HPDE6-E6E7 (cell line): ENCODE results near the gene KANSL1L.

Experiments used
- DNase-seq: peaks from one replicate; pipeline ENCODE4 v3.0.0; 2011; ENCODE audit warnings: missing footprints; ENCODE audit errors: extremely low spot score

The KANSL1L gene

DNA sequence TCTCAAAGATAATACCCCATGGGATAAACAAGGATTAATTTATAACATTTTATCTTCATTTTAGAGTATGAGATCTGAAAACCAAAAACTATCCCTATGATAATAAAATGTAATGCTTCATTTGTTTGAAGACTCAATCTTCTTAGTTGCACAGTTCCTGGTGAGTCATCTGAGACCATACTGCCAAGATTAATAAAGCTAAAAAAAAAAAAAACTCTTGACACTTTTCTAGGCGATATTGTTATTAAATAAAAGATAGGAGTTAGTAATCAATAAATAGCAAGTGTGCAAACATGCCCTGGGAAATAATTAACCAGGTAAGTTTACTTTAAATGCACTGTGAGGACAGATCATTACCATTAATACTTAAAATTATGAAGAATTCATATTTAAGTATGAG, 84.9 kb downstream of the KANSL1L start:
- no peak for DNase-seq

DNA sequence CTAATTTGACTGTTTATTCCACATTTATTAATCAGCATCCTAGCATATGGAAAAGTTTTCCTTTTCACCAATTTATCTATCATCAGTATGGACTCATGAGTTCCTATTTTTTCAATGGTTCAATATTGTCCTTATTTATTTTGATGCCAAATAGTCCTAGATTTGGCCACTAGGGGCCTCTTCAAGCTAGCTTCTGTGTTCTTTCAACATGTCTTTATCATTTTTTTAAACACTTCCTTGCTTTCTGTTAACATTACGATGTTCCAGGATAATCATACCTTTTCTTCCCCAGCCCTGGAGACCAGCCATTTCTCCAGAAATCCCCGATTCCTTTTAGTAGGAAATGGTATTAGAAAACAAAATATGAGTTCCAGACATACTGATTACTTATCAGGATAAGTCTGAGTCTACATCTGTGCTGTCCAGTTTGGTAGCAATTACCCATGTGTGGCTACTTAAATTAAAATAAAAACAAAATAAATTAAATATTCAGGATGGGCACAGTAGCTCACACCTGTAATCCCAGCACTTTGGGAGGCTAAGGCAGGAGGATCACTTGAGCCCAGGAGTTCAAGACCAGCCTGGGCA, 98.2 kb downstream of the KANSL1L start:
- DNase-seq = peak; percentile 2

DNA sequence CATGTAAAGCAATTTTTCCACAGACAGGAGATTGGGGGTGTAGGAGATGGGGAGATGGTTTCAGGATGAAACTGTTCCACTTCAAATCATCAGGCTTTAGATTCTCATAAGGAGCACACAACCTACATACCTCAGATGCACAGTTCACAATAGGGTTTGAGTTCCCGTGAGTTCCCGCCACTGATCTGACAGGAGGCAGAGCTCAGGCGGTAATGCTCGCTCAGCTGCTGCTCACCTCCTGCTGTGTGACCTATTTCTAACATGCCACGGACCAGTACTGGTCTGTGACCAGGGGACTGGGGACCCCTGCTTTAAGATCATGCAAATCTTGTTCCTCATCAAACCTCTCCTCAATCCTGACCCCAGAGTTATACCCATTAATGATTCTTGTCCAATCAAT, 98.7 kb downstream of the KANSL1L start:
- no peak for DNase-seq

DNA sequence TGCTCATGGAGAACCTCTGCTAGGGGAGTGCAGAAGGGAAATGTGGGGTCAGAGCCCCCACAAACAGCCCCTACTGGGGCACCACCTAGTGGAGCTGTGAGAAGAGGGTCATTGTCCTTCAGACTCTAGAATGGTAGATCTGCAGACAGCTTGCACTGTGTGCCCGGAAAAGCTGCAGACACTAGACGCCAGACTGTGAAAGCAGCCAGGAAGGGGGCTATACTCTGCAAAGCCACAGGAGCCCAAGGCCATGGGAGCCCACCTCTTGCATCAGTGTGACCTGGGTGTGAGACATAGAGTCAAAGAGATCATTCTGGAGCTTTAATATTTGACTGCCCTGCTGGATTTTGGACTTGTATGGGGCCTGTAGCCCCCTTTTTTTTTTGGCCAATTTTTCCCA, 107.9 kb downstream of the KANSL1L start:
- no peak for DNase-seq

DNA sequence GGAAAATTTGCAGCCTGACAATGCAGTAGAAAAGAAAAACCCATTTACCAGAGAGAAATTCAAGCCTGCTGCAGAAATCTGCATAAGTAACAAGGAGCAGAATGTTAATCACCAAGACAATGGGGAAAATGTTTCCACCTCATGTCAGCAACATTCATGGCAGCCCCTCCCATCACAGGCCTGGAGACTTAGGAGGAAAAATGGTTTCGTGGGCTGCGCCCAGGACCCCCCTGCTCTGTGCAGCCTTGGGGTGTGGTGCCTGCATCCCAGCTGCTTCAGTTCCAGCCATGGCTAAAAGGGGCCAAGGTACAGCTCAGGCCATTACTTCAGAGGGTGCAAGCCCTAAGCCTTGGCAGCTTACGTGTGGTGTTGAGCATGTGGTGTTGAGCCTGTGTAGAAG, 115.4 kb downstream of the KANSL1L start:
- DNase-seq = no peak

DNA sequence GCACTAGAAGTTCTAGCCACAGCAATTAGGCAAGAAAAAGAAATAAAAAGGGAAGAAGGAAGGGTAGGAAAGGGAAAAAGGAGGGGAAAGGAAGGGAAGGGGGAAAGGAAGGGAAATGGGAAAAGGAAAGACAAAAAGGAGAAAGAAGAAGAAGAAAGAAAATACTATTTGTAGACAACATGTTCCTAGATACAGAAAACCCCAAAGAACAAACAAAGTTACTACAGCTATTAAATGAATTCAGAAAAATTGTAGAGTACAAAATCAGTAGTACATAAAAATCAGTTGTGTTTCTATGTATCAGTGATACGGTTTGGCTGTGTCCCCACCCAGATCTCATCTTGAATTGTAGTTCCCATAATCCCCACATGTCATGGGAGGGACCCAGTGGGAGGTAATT, 116.5 kb downstream of the KANSL1L start:
- no peak for DNase-seq

DNA sequence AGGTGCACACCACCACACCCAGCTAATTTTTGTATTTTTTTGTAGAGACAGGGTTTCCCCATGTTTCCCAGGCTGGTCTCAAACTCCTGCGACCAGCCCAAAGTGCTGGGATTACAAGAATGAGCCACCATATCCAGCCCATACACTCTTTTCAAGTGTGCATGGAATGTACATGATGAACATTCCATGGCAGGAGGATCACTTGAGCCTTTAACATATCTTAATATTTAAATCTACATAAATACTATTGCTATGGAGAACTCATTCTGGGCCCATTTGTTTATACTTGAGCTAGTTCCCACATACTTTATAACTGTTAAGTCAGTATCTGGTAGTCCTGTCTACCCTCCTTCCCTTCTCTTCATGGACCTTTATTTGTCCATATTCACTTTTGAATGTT, 120.3 kb downstream of the KANSL1L start:
- no peak for DNase-seq

DNA sequence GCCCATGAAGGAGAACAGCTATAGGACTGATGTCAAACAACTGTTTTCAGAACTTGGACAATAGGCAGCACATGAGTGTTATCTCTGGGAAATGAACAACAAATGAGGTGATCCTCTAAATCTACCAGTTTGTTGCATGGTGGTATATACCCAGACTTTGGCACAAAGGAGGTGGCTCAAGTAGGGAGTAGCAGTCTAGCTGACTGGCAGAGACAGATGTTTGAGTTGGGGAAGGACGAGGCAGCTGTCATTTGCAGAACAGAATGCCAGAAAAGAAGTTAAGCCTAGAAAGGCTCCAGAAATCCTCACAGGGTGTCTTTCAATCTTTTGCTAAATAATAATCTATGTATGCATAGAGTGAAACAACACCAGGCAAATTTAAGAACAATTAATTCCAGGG, 121.4 kb downstream of the KANSL1L start:
- no peak for DNase-seq

DNA sequence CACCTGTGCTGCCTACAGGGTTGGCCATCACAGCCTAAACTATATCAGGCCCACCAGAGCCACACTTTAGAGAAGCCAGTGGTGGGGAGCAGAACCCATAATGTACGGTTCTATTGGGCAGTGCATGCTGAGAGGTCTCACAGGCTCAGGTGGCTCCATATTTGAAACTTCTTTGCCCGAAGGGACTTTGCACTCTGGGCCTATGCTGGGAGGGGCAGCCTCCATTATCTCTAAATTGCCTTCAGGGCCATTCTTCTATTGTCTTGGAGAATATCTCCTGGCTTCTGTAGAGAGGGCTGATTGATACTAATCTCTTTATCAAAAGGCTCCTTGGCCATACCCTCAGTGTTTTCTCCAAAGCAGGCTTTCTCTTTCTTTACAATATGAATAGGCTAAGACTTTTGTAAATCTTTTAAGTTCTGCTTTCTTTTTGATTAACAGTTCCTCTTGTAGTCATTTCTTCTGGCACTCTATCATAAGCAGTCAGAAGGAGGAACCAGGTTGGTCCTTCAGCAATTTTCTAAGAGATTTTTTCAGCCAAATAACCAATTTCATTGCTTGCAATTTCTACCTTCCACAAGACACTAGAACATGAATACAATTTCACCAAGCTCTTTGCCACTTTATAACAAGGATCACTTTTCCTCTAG, 124.2 kb downstream of the KANSL1L start:
- DNase-seq = no peak

DNA sequence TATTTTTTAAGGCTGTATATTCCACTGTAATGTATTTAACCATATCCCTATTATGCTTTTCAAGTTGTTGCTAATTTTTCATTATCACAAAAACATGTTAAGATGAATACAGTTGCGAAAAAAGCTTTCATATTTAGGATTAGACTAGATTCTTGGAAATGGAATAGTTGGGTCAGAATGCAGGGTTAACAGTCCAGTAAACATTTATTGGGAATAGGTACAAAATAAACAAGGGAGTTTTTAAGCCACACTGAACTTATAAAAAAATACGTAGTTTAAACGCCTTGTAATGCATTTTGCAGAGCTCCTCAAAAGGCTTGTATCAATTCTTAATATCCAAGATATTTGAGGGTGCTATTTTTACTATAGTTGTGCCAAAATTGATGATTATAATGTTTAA, 133.1 kb downstream of the KANSL1L start:
- no peak for DNase-seq

DNA sequence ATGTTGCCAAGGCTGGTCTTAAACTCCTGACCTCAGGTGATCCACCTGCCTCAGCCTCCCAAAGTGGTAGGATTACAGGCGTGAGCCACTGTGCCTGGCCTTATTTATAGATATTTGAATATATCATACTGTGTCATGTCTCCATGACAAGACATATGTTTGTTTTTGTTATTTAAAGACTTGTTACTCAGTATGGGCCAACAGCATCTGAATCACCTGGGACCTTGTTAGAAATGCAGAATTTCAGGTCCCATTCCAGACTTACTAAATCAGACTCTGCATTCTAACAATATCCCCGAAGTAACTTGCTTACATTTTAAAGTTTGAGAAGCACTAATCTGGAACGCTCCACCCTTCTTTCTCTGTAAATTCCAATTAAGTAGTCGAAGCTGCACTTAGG, 135.5 kb downstream of the KANSL1L start:
- DNase-seq = no peak

DNA sequence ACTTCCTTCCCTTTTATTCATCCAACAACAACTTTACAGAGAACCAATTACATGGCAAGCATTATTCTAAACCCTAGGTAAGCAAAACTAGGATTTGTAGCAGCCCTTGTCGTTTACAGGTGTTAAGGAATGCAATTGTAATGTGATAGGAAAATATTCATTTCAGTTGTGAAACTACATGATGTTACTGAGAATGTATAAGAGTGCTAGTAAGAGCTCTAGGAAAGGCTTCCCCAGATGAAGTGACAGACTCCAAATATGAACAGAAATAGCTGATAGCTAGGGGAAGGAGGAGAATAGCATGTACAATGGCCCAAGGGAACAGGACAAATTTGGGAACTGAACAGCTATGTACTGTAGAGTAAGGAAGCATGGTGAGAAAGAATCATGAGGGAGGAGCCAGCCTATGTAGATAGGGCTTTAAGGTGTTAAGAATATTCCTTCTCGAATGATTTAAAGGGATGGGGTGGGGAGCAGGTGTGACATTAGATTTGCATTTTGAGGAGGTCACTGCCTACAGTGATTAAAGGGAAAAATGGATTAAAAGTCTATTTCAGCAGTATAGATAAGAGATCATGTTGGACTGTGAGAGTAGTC, 137.0 kb downstream of the KANSL1L start:
- DNase-seq = no peak

DNA sequence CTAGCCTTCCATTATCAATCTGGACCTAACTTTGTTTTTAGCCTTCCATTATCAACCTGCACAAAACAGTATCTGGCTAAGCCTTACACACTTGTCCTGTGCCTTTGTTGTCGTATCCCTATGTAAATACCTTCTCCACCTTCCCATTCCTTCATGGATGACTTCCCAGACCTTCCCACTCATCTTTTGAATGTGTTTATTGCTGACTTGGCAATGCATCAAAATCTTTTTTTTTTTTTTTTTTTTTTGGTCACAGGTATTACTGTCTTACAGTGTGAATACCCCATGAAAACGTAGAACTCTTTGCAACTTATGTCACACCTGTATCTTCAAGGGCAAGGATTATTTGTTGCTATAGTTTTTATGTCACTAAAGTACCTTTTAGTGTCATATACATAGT, 143.0 kb downstream of the KANSL1L start:
- DNase-seq = no peak

DNA sequence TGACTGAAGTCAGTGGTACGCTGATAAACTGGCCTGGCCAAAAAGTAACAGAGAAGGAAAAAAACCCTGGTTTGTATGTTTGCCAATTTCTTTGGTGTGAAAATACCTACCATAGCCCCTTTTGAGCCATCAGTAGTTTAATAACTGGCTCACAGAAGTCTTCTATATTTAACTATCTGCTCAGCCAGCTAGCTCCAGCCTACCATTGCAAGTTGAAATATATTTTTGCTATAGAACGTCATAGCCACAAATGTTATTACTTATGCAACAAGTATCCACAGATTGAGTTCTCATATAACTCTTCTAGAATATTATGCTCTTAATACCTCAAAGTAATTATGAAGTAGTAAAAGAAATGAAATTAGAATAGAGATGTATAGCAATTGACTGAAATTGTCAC, 143.6 kb downstream of the KANSL1L start:
- DNase-seq = no peak

DNA sequence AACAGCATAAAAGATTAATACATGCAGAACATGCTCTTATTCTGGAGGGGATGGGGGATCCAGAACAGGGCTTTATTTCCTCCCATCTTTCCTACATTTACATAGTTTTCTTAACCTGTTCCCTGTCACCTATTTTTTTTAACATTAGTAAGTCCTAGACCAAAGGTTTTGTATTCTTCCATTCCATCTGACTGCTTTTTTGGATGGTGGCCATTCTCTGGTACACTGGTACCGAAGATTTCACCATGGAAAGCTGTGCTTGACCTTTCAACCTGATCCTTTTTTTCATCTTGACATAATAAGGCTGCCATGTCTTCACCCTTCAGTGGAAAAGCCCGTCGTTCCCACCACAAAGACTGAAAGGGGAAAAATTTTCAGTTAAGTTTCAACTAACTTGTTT, 148.4 kb downstream of the KANSL1L start:
- no peak for DNase-seq

DNA sequence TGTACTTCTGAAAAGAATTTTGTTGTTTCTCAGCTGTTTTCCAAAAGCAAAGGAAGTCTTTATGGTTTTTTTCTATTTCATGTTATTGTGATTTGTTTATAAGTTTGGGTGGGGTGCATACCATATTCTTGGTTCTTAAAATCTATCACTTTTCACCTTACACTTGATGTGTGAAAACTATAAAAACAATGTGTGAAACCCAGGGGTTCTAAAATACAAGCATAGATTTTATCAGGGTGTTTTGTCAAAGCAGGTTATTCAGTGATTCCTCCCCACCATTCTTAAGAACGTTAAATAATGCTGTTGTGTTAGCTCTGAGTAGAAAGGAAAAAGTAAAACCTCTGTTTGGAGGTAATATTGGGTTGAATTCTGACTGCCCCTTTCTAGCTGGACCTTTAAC, 151.1 kb downstream of the KANSL1L start:
- DNase-seq = no peak

DNA sequence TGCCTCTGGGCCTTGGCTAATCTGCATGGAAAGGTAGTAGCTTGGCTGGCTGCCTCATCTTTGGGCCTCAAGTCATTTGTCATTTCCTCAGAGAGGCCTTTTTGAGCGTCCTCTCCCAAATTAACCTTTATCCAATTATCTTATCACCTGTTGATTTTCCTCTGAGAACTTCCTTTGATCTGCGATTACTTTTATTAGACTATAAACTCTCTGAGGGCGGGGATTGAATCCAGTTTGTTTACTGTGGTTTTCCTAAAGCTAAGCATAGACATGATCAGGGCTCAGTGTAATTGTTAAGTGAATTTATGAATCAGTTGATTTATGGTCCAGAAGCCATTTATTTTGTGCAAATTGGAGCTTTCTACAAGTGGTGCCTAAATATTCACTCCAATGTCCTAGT, 161.3 kb downstream of the KANSL1L start:
- DNase-seq = no peak

DNA sequence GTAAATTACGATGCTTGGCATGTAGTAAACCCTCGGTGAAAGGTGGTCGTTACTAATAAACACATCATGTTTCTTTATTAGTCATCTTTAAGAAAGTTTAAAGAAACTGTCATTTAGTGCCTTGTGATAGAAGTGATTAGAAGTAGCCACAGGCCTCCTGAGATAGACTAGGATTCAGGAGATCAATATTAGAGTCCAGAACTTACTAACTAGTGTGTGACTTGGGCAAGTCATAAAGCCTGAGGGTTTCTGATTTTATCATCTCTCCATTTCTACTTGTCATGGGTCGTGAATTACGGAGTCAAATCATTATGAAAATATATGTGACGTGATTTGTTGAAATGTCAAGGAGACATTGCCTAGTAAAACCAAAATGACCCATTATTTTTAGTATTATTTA, 162.1 kb downstream of the KANSL1L start:
- no peak for DNase-seq

DNA sequence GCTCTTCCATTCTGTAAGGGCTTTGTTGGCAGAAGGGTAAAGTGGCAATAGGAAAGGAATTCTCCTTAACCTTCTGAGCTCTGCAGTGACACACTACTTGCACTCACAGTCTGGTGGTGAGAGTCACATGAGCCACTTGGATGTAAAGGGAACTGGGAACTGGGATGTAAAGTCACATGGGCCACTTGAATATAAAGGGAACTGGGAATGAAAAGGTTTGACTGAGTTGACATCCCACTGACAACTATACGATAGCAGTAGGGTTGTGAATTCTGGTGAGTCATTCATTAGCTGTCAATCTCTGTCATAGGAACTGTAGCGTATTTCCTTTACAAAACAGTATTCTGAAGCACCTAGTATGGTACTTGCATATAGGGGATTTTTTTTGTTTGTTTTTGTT, 163.3 kb downstream of the KANSL1L start:
- DNase-seq = no peak

DNA sequence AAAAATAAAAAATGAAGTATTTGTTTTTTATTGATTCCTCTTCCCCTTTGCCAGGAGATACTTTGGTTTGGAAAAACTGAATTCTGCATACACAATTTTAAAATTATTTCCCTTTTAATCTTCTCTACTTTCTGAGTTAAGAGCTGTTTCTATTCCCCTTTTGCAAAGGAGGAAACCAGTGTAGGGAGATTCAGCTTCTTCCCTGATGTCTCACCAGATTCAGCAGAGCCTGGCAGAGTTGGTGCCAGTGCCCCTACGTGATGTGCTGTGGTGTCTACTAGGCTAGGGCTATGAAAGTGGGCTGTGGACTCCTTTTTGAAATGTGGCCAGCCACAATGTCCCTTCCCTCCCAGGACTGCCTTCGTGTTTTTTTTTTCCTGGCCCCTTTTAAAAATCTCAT, 166.3 kb downstream of the KANSL1L start:
- DNase-seq = no peak

DNA sequence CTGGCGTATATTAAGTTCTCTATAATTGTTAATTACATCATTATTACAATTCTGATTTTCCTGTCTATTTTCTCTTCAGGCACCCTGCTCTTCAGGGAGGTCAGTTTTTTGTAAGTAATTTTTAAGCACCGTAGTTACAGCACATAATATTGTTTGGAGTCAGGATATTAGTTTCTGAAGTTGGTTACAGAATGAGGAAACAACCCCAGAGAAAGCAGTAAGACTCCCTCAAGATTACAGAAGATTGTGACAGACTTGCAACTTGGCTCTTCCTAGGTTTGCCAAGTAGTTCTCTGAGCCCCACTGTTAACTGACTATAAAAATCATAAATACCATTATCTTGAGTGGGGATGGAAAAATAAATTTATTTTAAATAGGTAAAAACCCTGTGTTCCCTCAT, 167.8 kb downstream of the KANSL1L start:
- no peak for DNase-seq

DNA sequence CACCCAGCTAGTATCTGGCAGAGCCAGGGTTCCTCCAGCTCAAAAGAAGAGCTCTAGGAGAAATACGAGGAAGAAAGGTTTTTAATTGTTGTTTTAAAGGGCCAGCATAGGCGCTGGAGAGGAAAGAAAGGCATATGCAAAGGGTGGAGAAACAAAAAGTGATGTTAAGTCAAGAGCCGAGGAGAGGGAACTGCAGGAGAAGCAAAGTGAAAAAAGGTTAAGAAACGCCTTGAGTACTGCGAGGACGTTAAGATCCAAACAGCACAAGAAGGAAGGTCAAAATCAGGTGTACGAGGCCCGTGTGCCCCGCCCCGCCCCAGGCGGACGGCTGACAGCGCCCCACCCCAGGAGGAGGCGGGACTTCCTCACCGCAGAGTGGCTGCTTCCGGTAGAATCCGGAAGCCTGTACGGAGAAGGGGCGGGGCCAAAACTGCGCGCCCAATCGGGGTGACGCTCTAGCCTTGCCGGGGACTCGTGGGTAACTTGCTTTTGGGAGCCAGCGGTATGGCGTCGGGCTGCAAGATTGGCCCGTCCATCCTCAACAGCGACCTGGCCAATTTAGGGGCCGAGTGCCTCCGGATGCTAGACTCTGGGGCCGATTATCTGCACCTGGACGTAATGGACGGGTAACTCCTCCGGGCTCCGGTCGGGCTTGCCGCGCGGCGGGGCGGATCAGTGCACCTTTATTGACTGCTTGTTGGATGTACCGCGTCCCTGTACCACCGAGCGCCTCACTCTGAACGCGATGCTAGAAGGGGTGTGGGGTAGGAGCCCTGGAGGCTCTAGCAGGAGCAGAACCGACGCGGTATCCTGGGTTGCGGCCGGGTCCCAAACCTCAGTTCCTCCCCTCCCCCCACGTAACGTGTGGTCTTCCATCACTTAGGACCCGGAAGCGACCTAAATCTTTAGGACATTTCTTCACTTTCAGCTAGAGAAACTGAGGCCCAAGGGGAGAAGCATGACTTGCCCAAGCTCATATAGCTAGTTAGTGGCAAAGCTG, 168.8 kb downstream of the KANSL1L start, which contains the start of gene RPE:
Gene RPE, plus strand, starts transcription at position 481 of the 1,000 bp plus-strand sequence. Its CDS starts 24 bp downstream, at position 505.
- DNase-seq = peak; percentile 78
